ENCODE data around the gene DOK5.

- TF ChIP-seq CTCF (IDR thresholded peaks at IDR 0.05; ENCODE audit: low read depth, low read length, poor library complexity, severe bottlenecking), result no peak
- TF ChIP-seq EZH2phosphoT487 (IDR thresholded peaks at IDR 0.05; ENCODE audit: borderline replicate concordance, low read length), result no peak
Observed at GRCh38 chr20:54472607-54473006, 2.8 kb upstream of the DOK5 start.

Measured in DOHH2 (cell line).